GM13977 (cell line): Measurements from ENCODE around the gene LHFPL6.

Source experiments
- DNase-seq: peaks from one replicate; pipeline ENCODE4 v3.0.0; 2012; ENCODE audit warnings: low spot score
- in situ Hi-C: fragments of 300-500 bp; cut with MboI; formaldehyde crosslinking; loops from one replicate; pipeline ENCODE4 v1.12.0; 2022; ENCODE audit warnings: low sequenced_read_pairs, low pct_unique_long_range_greater_than_20kb, mixed read lengths, inconsistent platforms; ENCODE audit not compliant: unreplicated experiment
- TF ChIP-seq, protein P1 (sequence below): IDR thresholded peaks from 2 replicates; pipeline ENCODE4 v1.5.1; 2012; ENCODE audit warnings: mild to moderate bottlenecking, control low read depth; ENCODE audit not compliant: insufficient read depth; ENCODE audit errors: extremely low read depth, missing control alignments

LHFPL6 gene

GRCh38 chr13:39556866-39557265 is 46.1 kb downstream of the LHFPL6 start:
- DNase-seq, result no peak
- in situ Hi-C loops, result no loop called here
- TF ChIP-seq, protein P1, sequence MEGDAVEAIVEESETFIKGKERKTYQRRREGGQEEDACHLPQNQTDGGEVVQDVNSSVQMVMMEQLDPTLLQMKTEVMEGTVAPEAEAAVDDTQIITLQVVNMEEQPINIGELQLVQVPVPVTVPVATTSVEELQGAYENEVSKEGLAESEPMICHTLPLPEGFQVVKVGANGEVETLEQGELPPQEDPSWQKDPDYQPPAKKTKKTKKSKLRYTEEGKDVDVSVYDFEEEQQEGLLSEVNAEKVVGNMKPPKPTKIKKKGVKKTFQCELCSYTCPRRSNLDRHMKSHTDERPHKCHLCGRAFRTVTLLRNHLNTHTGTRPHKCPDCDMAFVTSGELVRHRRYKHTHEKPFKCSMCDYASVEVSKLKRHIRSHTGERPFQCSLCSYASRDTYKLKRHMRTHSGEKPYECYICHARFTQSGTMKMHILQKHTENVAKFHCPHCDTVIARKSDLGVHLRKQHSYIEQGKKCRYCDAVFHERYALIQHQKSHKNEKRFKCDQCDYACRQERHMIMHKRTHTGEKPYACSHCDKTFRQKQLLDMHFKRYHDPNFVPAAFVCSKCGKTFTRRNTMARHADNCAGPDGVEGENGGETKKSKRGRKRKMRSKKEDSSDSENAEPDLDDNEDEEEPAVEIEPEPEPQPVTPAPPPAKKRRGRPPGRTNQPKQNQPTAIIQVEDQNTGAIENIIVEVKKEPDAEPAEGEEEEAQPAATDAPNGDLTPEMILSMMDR, result no peak

GRCh38 chr13:39554371-39554770 is 48.6 kb downstream of the LHFPL6 start:
- in situ Hi-C loops, result no loop called here
- TF ChIP-seq, protein P1, result no peak
- DNase-seq, result no peak

- TF ChIP-seq, protein P1, result no peak
- DNase-seq, result no peak
- in situ Hi-C loops, result no loop called here
Measured at GRCh38 chr13:39552246-39552645, 50.7 kb downstream of the LHFPL6 start.

- in situ Hi-C loops, result no loop called here
Measured at GRCh38 chr13:39550931-39551330, 52.1 kb downstream of the LHFPL6 start.

GRCh38 chr13:39547108-39547507 is 55.9 kb downstream of the LHFPL6 start:
- DNase-seq, result no peak
- in situ Hi-C loops, result no loop called here
- TF ChIP-seq, protein P1, result no peak

More at GRCh38 chr13:39550931-39551330, 52.1 kb downstream of the LHFPL6 start:
- TF ChIP-seq, protein P1, result no peak
- DNase-seq, result no peak

GRCh38 chr13:39542361-39542760 is 60.6 kb downstream of the LHFPL6 start:
- in situ Hi-C loops, result no loop called here

More at GRCh38 chr13:39542361-39542760, 60.6 kb downstream of the LHFPL6 start:
- TF ChIP-seq, protein P1, result no peak
- no peak for DNase-seq
